Measurements from ENCODE around the gene KLF6.

KLF6 gene

GRCh38 chr10:3805791-3806461 lies 20.9 kb upstream of the KLF6 start:
- in situ Hi-C loops (cut with HindIII; ENCODE audit: low sequenced_read_pairs): loop anchor here (25.0 kb wide), 1 partner anchor 431 kb away; no protein-coding TSS in a partner anchor
- no peak overlapping the region for H3K4me3 ChIP-seq (ENCODE audit: low read depth, low read length)
- DNase-seq (ENCODE audit: low read depth): no peak
- no peak for TF ChIP-seq CTCF (IDR thresholded peaks at IDR 0.05; ENCODE audit: low read depth, low read length, missing control alignments)

GRCh38 chr10:3805201-3805790 lies 20.3 kb upstream of the KLF6 start:
- TF ChIP-seq CTCF (IDR thresholded peaks at IDR 0.05; ENCODE audit: low read depth, low read length, missing control alignments): no peak
- no peak overlapping the region for H3K4me3 ChIP-seq (ENCODE audit: low read depth, low read length)
- in situ Hi-C loops (cut with HindIII; ENCODE audit: low sequenced_read_pairs): loop anchor here (25.0 kb wide), 1 partner anchor 432 kb away; no protein-coding TSS in a partner anchor
- DNase-seq (ENCODE audit: low read depth): no peak

- in situ Hi-C loops (cut with HindIII; ENCODE audit: low sequenced_read_pairs): loop anchor here (25.0 kb wide), 1 partner anchor 433 kb away; no protein-coding TSS in a partner anchor
- H3K4me3 ChIP-seq (ENCODE audit: low read depth, low read length): no peak overlapping the region
Observed at GRCh38 chr10:3803927-3804741, 19.1 kb upstream of the KLF6 start.

GRCh38 chr10:3803295-3803926 lies 18.4 kb upstream of the KLF6 start:
- no peak for DNase-seq (ENCODE audit: low read depth)
- H3K4me3 ChIP-seq (ENCODE audit: low read depth, low read length): no peak overlapping the region
- no peak for TF ChIP-seq CTCF (IDR thresholded peaks at IDR 0.05; ENCODE audit: low read depth, low read length, missing control alignments)
- in situ Hi-C loops (cut with HindIII; ENCODE audit: low sequenced_read_pairs): loop anchor here (25.0 kb wide), 1 partner anchor 434 kb away; no protein-coding TSS in a partner anchor

More at GRCh38 chr10:3803927-3804741, 19.1 kb upstream of the KLF6 start:
- TF ChIP-seq CTCF (IDR thresholded peaks at IDR 0.05; ENCODE audit: low read depth, low read length, missing control alignments): no peak
- DNase-seq (ENCODE audit: low read depth): no peak

GRCh38 chr10:3802526-3803265 lies 17.7 kb upstream of the KLF6 start:
- in situ Hi-C loops (cut with HindIII; ENCODE audit: low sequenced_read_pairs): loop anchor here (25.0 kb wide), 1 partner anchor 435 kb away; no protein-coding TSS in a partner anchor
- no peak for TF ChIP-seq CTCF (IDR thresholded peaks at IDR 0.05; ENCODE audit: low read depth, low read length, missing control alignments)
- H3K4me3 ChIP-seq (ENCODE audit: low read depth, low read length): no peak overlapping the region
- no peak for DNase-seq (ENCODE audit: low read depth)

All from astrocyte of the cerebellum (primary cell).